HEK293 (cell line): Measurements from ENCODE around the gene LTN1.
A peak's percentile ranks its signal among the peaks of the same experiment; 100 is the strongest.

Source experiments
- GLI4 ChIP-seq: fragments of 450-650 bp; formaldehyde crosslinking; IDR thresholded peaks from 2 replicates; pipeline ENCODE4 v1.5.1; 2016; ENCODE audit warnings: missing biosample characterization, missing genetic modification characterization
- GLIS1 ChIP-seq: fragments of 450-650 bp; formaldehyde crosslinking; IDR thresholded peaks from 2 replicates; pipeline ENCODE4 v1.5.1; 2016; ENCODE audit warnings: missing biosample characterization, missing genetic modification characterization
- MYNN ChIP-seq: fragments of 450-650 bp; formaldehyde crosslinking; IDR thresholded peaks from 2 replicates; pipeline ENCODE4 v1.5.1; 2016; ENCODE audit warnings: missing biosample characterization, missing genetic modification characterization, borderline replicate concordance
- PATZ1 ChIP-seq: fragments of 450-650 bp; formaldehyde crosslinking; IDR thresholded peaks from 2 replicates; pipeline ENCODE4 v1.5.1; 2016; ENCODE audit warnings: missing biosample characterization, missing genetic modification characterization
- PRDM1 ChIP-seq: fragments of 450-650 bp; formaldehyde crosslinking; IDR thresholded peaks from 2 replicates; pipeline ENCODE4; 2016; ENCODE audit warnings: missing biosample characterization, missing genetic modification characterization
- PRDM2 ChIP-seq: fragments of 450-650 bp; formaldehyde crosslinking; IDR thresholded peaks from 2 replicates; pipeline ENCODE4 v1.5.1; 2016; ENCODE audit warnings: missing biosample characterization, missing genetic modification characterization, borderline replicate concordance
- PRDM4 ChIP-seq: fragments of 450-650 bp; formaldehyde crosslinking; IDR thresholded peaks from 2 replicates; pipeline ENCODE4 v1.5.1; 2017; ENCODE audit warnings: missing biosample characterization, missing genetic modification characterization
- RBAK ChIP-seq: fragments of 450-650 bp; formaldehyde crosslinking; IDR thresholded peaks from 2 replicates; pipeline ENCODE4 v1.5.1; 2016; ENCODE audit warnings: missing biosample characterization, missing genetic modification characterization
- SETDB1 ChIP-seq: IDR thresholded peaks from one replicate; pipeline ENCODE4 v1.6.1; 2017; ENCODE audit warnings: mild to moderate bottlenecking, low read length, moderate library complexity, mixed read lengths; ENCODE audit not compliant: insufficient read length
- YY1 ChIP-seq: fragments of 450-650 bp; formaldehyde crosslinking; IDR thresholded peaks from 2 replicates; pipeline ENCODE4 v1.5.1; 2018; ENCODE audit warnings: missing biosample characterization, missing genetic modification characterization
- ZBTB21 ChIP-seq: fragments of 450-650 bp; formaldehyde crosslinking; IDR thresholded peaks from 2 replicates; pipeline ENCODE4 v1.5.1; 2017; ENCODE audit warnings: missing biosample characterization, missing genetic modification characterization
- ZEB2 ChIP-seq: fragments of 450-650 bp; formaldehyde crosslinking; IDR thresholded peaks from 2 replicates; pipeline ENCODE4 v1.5.1; 2016; ENCODE audit warnings: missing biosample characterization, missing genetic modification characterization
- ZNF114 ChIP-seq: fragments of 450-650 bp; formaldehyde crosslinking; IDR thresholded peaks from 2 replicates; pipeline ENCODE4 v1.5.0; 2017; ENCODE audit warnings: missing biosample characterization, missing genetic modification characterization
- ZNF16 ChIP-seq: fragments of 450-650 bp; formaldehyde crosslinking; IDR thresholded peaks from 2 replicates; pipeline ENCODE4 v1.5.1; 2016; ENCODE audit warnings: low read depth, missing biosample characterization, missing genetic modification characterization
- ZNF19 ChIP-seq: fragments of 450-650 bp; formaldehyde crosslinking; IDR thresholded peaks from 2 replicates; pipeline ENCODE4; 2016; ENCODE audit warnings: missing biosample characterization, missing genetic modification characterization, low read depth
- ZNF24 ChIP-seq: fragments of 450-650 bp; formaldehyde crosslinking; IDR thresholded peaks from 2 replicates; pipeline ENCODE4 v1.5.1; 2016; ENCODE audit warnings: missing biosample characterization, missing genetic modification characterization
- ZNF324 ChIP-seq: fragments of 450-650 bp; formaldehyde crosslinking; IDR thresholded peaks from 2 replicates; pipeline ENCODE4 v1.5.1; 2016; ENCODE audit warnings: missing biosample characterization, missing genetic modification characterization
- ZNF621 ChIP-seq: fragments of 450-650 bp; formaldehyde crosslinking; IDR thresholded peaks from 2 replicates; pipeline ENCODE4 v1.5.1; 2017; ENCODE audit warnings: missing biosample characterization, missing genetic modification characterization
- ZNF76 ChIP-seq: fragments of 450-650 bp; formaldehyde crosslinking; IDR thresholded peaks from 2 replicates; pipeline ENCODE4; 2016; ENCODE audit warnings: low read depth, missing biosample characterization, missing genetic modification characterization, borderline replicate concordance
- ZNF791 ChIP-seq: fragments of 450-650 bp; formaldehyde crosslinking; IDR thresholded peaks from 2 replicates; pipeline ENCODE4 v1.5.1; 2016; ENCODE audit warnings: missing biosample characterization, missing genetic modification characterization
- ZNF837 ChIP-seq: fragments of 450-650 bp; formaldehyde crosslinking; IDR thresholded peaks from 2 replicates; pipeline ENCODE4 v1.5.1; 2016; ENCODE audit warnings: missing biosample characterization, missing genetic modification characterization
- ZNF843 ChIP-seq: fragments of 450-650 bp; formaldehyde crosslinking; IDR thresholded peaks from 2 replicates; pipeline ENCODE4 v1.5.1; 2016; ENCODE audit warnings: missing biosample characterization, missing genetic modification characterization
- ZSCAN23 ChIP-seq: fragments of 450-650 bp; formaldehyde crosslinking; IDR thresholded peaks from 2 replicates; pipeline ENCODE4 v1.5.1; 2016; ENCODE audit warnings: missing biosample characterization, missing genetic modification characterization
- ZSCAN4 ChIP-seq: fragments of 450-650 bp; formaldehyde crosslinking; IDR thresholded peaks from 2 replicates; pipeline ENCODE4 v1.5.1; 2017; ENCODE audit warnings: missing biosample characterization, missing genetic modification characterization
- TF ChIP-seq, protein P1 (sequence below): fragments of 450-650 bp; formaldehyde crosslinking; IDR thresholded peaks from 2 replicates; pipeline ENCODE4 v1.5.1; 2016; ENCODE audit warnings: missing biosample characterization, missing genetic modification characterization
- TF ChIP-seq, protein P2 (sequence below): fragments of 450-650 bp; formaldehyde crosslinking; IDR thresholded peaks from 2 replicates; pipeline ENCODE4 v1.5.1; 2016; ENCODE audit warnings: missing biosample characterization, missing genetic modification characterization, borderline replicate concordance

The LTN1 gene

DNA sequence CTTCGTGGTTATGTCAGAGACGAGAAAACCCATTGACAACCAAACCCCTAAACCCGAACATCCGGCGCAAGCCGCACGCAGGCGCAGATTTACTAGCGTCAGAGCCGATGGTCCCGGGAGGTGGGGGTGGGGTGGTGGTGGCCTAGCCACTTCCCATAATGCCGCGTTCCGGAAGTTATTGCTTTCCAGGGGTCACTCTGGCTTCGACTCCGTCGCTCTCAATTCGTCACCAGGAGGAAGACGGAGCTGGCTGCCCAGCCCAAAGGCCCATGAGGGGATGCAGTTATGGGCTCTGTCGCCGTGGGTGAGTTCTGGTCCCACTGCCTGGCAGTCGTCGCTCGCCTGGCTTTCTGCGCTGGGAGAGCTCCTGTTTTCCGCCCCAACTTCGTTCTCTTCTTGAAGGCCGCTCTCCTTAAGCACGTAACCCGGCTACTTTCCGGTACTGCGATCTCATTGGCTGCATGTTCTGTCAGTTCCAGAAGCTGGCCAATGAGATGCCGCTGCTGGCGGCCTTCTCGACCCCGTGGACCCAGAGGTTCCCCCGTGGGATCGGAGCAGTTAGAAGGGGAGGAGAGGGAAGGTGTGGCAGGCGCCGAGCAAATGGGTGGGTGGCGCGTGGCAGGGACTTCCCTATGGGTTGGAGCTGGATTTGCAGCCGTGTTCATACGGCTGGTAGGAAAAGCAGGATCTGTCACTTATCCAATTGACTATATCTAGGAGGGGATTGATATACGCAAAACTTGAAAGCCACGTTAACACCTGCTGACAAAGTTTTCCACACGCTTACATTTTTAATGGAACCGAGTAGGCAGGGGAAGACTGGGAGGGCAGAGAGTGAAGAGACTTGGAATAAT is 32.0 kb upstream of the LTN1 start, which contains the start of gene USP16 (continued):
- TF ChIP-seq ZNF114 (tag by site-specific recombination), result no peak
- no peak for TF ChIP-seq ZNF843
- TF ChIP-seq SETDB1, result no peak
- TF ChIP-seq ZNF76 (tag by site-specific recombination), result peak; percentile 94
- TF ChIP-seq ZNF791 (tag by site-specific recombination), result no peak
- TF ChIP-seq MYNN (tag by site-specific recombination), result no peak
- no peak for TF ChIP-seq ZSCAN4 (tag by site-specific recombination)
- TF ChIP-seq ZNF324, result peak; percentile 95
- TF ChIP-seq PRDM2, result no peak
- TF ChIP-seq ZSCAN23, result peak; percentile 91
- TF ChIP-seq YY1 (tag by site-specific recombination), result no peak
- TF ChIP-seq, protein P1, sequence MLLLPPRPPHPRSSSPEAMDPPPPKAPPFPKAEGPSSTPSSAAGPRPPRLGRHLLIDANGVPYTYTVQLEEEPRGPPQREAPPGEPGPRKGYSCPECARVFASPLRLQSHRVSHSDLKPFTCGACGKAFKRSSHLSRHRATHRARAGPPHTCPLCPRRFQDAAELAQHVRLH (tag by site-specific recombination), result peak; percentile 78
- TF ChIP-seq ZNF837, result no peak
- TF ChIP-seq ZBTB21 (tag by site-specific recombination), result peak; percentile 87
- no peak for TF ChIP-seq RBAK (tag by site-specific recombination)
- peak; percentile 26; the same call in 1 of the 2 replicates for TF ChIP-seq GLIS1 (tag by site-specific recombination)
- peak; percentile 72; the same call in 1 of the 2 replicates for TF ChIP-seq ZNF24 (tag by site-specific recombination)
- no peak for TF ChIP-seq ZNF621 (tag by site-specific recombination)
- 0 out of 2 replicates have a peak, but pooled peaks have one; percentile 19 for TF ChIP-seq PRDM1 (tag by site-specific recombination)
- TF ChIP-seq, protein P2, sequence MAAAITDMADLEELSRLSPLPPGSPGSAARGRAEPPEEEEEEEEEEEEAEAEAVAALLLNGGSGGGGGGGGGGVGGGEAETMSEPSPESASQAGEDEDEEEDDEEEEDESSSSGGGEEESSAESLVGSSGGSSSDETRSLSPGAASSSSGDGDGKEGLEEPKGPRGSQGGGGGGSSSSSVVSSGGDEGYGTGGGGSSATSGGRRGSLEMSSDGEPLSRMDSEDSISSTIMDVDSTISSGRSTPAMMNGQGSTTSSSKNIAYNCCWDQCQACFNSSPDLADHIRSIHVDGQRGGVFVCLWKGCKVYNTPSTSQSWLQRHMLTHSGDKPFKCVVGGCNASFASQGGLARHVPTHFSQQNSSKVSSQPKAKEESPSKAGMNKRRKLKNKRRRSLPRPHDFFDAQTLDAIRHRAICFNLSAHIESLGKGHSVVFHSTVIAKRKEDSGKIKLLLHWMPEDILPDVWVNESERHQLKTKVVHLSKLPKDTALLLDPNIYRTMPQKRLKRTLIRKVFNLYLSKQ (tag by site-specific recombination), result no peak
- TF ChIP-seq PATZ1 (tag by site-specific recombination), result peak; percentile 73
- TF ChIP-seq ZNF19 (tag by site-specific recombination), result no peak
- TF ChIP-seq ZEB2, result peak; percentile 81
- TF ChIP-seq ZNF16 (tag by site-specific recombination), result no peak
- peak; percentile 53; the same call in 1 of the 2 replicates for TF ChIP-seq PRDM4 (tag by site-specific recombination)
- TF ChIP-seq GLI4, result peak; percentile 44; the same call in 1 of the 2 replicates
